Measurements from ENCODE around the gene IL17RC. TPM values are rescaled to one million over a fixed set of nuclear protein-coding genes. Genes with fewer than 3 reads are reported as not detected.

Gene IL17RC
- total RNA-seq, 1 donor from 2014 or later = 2.4 TPM

- FAIRE-seq = no peak
- DNase-seq (ENCODE audit: low spot score in 2 of 2) = no peak
Measured at GRCh38 chr3:9942164-9942563, 25.3 kb downstream of the IL17RC start.

- DNase-seq (ENCODE audit: low spot score in 2 of 2) = no peak
- FAIRE-seq = no peak
Measured at GRCh38 chr3:9942934-9943690, 26.2 kb downstream of the IL17RC start.

- no peak for FAIRE-seq
Measured at GRCh38 chr3:9944271-9944670, 27.4 kb downstream of the IL17RC start.

GRCh38 chr3:9945358-9945757, 28.5 kb downstream of the IL17RC start:
- FAIRE-seq (no peak), DNase-seq (ENCODE audit: low spot score in 2 of 2) (no peak)

More at GRCh38 chr3:9944271-9944670, 27.4 kb downstream of the IL17RC start:
- no peak for DNase-seq (ENCODE audit: low spot score in 2 of 2)

GRCh38 chr3:9946112-9947024, 29.5 kb downstream of the IL17RC start:
- DNase-seq (ENCODE audit: low spot score in 2 of 2) (peak; percentile 87 to 88), FAIRE-seq (no peak)

GRCh38 chr3:9947025-9947995, 30.4 kb downstream of the IL17RC start:
- FAIRE-seq (no peak), DNase-seq (ENCODE audit: low spot score in 2 of 2) (peak; percentile 66 to 78)

GRCh38 chr3:9948586-9948985, 31.7 kb downstream of the IL17RC start:
- FAIRE-seq (no peak), DNase-seq (ENCODE audit: low spot score in 2 of 2) (no peak)

- FAIRE-seq (no peak), DNase-seq (ENCODE audit: low spot score in 2 of 2) (no peak)
Measured at GRCh38 chr3:9949115-9949514, 32.2 kb downstream of the IL17RC start.

GRCh38 chr3:9949626-9950025, 32.7 kb downstream of the IL17RC start:
- FAIRE-seq (no peak), DNase-seq (ENCODE audit: low spot score in 2 of 2) (no peak)

- DNase-seq (ENCODE audit: low spot score in 2 of 2) (no peak), FAIRE-seq (no peak)
Measured at GRCh38 chr3:9951126-9951525, 34.2 kb downstream of the IL17RC start.

GRCh38 chr3:9951598-9951961, 34.7 kb downstream of the IL17RC start:
- DNase-seq (ENCODE audit: low spot score in 2 of 2) = no peak
- no peak for FAIRE-seq

- peak in 1 of 2 donors; percentile 49 for DNase-seq (ENCODE audit: low spot score in 2 of 2)
- no peak for FAIRE-seq
Measured at GRCh38 chr3:9951962-9952805, 35.3 kb downstream of the IL17RC start, which contains the start of gene PRRT3. TSS of gene PRRT3 (minus strand) at chr3:9952408. CDS start at chr3:9950115, 2,293 bp downstream.

GRCh38 chr3:9955067-9955502, 38.2 kb downstream of the IL17RC start:
- DNase-seq (ENCODE audit: low spot score in 2 of 2) = no peak
- FAIRE-seq = no peak

- FAIRE-seq (no peak), DNase-seq (ENCODE audit: low spot score in 2 of 2) (no peak)
Measured at GRCh38 chr3:9955611-9956352, 38.9 kb downstream of the IL17RC start.

- DNase-seq (ENCODE audit: low spot score in 2 of 2) (no peak), FAIRE-seq (no peak)
Measured at GRCh38 chr3:9957214-9957613, 40.3 kb downstream of the IL17RC start.

- DNase-seq (ENCODE audit: low spot score in 2 of 2) (no peak), FAIRE-seq (no peak)
Measured at GRCh38 chr3:9965200-9965875, 48.4 kb downstream of the IL17RC start.

GRCh38 chr3:9966841-9967240, 49.9 kb downstream of the IL17RC start:
- DNase-seq (ENCODE audit: low spot score in 2 of 2) = no peak
- no peak for FAIRE-seq

GRCh38 chr3:9969632-9970019, 52.7 kb downstream of the IL17RC start:
- no peak for DNase-seq (ENCODE audit: low spot score in 2 of 2)
- no peak for FAIRE-seq
